ENCODE measurements around the gene ODF2.
A peak's percentile ranks its signal among the peaks of the same experiment; 100 is the strongest.
"Not testable (repeated sequence)": the region's sequence is repeated elsewhere in the genome, so short reads cannot be mapped to it uniquely, and the experiment has no call there.

The ODF2 gene

DNA sequence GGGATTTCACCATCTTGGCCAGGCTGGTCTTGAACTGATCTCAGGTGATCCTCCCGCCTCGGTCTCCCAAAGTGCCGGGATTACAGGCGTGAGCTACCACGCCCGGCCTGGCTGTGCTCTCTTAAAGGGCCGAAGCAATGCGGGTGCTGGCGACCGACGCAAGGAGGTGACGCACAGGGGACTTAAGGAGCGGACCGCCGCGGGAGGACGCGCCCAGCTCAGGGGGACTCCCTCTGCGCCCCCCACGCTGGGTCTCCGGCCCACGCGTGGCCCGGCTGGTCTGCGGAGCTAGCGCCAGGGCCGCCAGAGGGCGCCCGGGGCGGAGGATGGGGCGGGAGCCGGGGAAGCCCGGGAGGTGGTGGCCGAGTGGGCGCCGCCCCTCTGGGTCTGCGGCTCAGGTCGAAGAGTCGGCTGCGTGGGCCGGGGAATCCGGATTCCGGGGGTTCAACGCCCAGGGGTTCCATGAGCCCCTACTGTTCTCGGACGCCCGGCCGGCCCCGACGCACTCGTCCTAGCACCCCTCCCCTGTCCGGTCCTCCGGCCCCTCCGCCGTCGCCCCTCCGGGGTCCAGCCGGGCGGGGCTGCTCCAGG lies 35.7 kb upstream of the ODF2 start:
- H3K27me3 Mint-ChIP-seq (ENCODE audit: low read depth): peaks cover 46% of the 10 kb centered on the region
- no peak overlapping the region for H3K27ac Mint-ChIP-seq
- no peaks in the 10 kb centered on the region for H3K9me3 Mint-ChIP-seq
- H3K36me3 Mint-ChIP-seq (ENCODE audit: low read depth): no peaks in the 10 kb centered on the region
- peak overlapping the region; percentile 72 for H3K4me3 Mint-ChIP-seq
- H3K4me1 Mint-ChIP-seq (ENCODE audit: low read depth): peaks cover 10% of the 10 kb centered on the region

DNA sequence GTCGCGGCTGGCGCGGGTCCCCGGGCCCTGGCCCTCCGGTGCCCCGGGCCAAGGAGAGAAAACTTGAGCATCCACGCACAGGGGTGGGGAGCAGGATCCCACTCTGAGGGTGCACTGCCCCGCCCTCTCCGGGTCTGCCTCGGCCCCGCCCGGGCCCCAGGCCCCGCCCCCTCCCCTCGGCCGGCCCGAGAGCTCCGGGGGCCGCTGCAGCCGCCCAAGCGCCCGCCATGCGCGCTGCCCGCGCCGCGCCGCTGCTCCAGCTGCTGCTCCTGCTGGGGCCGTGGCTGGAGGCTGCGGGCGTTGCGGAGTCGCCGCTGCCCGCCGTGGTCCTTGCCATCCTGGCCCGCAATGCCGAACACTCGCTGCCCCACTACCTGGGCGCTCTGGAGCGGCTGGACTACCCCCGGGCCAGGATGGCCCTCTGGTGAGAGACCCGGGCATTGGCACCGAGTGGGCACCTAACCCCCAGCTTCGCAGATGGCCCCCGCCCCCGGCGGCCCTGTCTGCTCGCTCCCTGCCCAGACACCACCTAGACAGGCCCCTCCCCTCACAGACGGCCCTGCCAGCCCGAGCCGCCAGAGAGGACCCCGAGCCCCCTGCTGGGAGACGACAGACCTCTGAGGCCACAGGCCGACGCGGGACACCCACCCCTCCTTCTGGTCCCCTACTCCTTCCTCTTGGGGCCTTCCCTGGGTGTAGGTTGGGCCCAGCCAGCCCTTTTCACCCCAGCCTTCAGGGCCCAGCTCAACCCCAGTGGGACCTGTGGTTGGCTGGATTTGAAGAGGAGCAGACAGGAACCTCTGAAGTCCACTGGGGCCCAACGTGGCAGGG lies 34.9 kb upstream of the ODF2 start, which contains the start of gene CERCAM:
TSS of gene CERCAM (plus strand) at position 207 of the 831 bp plus-strand sequence. CDS start at position 228, 21 bp downstream.
- H3K4me3 Mint-ChIP-seq: peak within 1 kb of the TSS; percentile 72
- no peak within 1 kb of the TSS for H3K27ac Mint-ChIP-seq
- H3K27me3 Mint-ChIP-seq (ENCODE audit: low read depth): peaks cover 40% of the 10 kb centered on the region
- H3K9me3 Mint-ChIP-seq: no peaks in the 10 kb centered on the region
- no peaks in the 10 kb centered on the region for H3K36me3 Mint-ChIP-seq (ENCODE audit: low read depth)
- H3K4me1 Mint-ChIP-seq (ENCODE audit: low read depth): peaks cover 10% of the 10 kb centered on the region

- Mint-ChIP-seq H3K4me3 (peak overlapping the region; percentile 57), H3K9me3 (no peaks in the 10 kb centered on the region), H3K36me3 (ENCODE audit: low read depth) (no peaks in the 10 kb centered on the region), H3K4me1 (ENCODE audit: low read depth) (peaks cover 8% of the 10 kb centered on the region), H3K27me3 (ENCODE audit: low read depth) (peaks cover 34% of the 10 kb centered on the region), H3K27ac (no peak overlapping the region)
Measured at GRCh38 chr9:128421482-128421996, 34.3 kb upstream of the ODF2 start.

- H3K36me3 Mint-ChIP-seq (ENCODE audit: low read depth); H3K4me1 Mint-ChIP-seq (ENCODE audit: low read depth); H3K9me3 Mint-ChIP-seq; H3K27ac Mint-ChIP-seq: not testable (repeated sequence)
- H3K4me3 Mint-ChIP-seq: peak overlapping the region; percentile 60
- peaks cover 29% of the 10 kb centered on the region for H3K27me3 Mint-ChIP-seq (ENCODE audit: low read depth)
Measured at GRCh38 chr9:128422022-128422782, 33.6 kb upstream of the ODF2 start.

DNA sequence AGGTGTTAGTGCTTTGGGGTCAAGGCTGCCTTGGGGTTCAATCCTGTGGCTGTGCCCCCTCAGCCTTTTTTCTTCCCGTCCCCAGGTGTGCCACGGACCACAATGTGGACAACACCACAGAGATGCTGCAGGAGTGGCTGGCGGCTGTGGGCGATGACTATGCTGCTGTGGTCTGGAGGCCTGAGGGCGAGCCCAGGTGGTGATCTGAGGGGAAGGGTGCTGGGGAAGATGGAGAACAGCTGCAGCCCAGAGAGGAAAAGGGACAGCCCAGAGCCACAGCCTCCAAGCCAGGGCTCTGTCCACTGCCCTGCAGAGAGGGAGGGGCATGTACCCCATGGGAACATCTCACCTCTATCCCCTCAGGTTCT lies 33.0 kb upstream of the ODF2 start:
- peak overlapping the region; percentile 31 for H3K27ac Mint-ChIP-seq
- peaks cover 25% of the 10 kb centered on the region for H3K27me3 Mint-ChIP-seq (ENCODE audit: low read depth)
- peaks cover 7% of the 10 kb centered on the region for H3K4me1 Mint-ChIP-seq (ENCODE audit: low read depth)
- no peaks in the 10 kb centered on the region for H3K9me3 Mint-ChIP-seq
- no peaks in the 10 kb centered on the region for H3K36me3 Mint-ChIP-seq (ENCODE audit: low read depth)
- peak overlapping the region; percentile 10 for H3K4me3 Mint-ChIP-seq

- H3K36me3 Mint-ChIP-seq (ENCODE audit: low read depth); H3K9me3 Mint-ChIP-seq; H3K4me1 Mint-ChIP-seq (ENCODE audit: low read depth); H3K4me3 Mint-ChIP-seq; H3K27ac Mint-ChIP-seq: not testable (repeated sequence)
- H3K27me3 Mint-ChIP-seq (ENCODE audit: low read depth): peaks cover 25% of the 10 kb centered on the region
Measured at GRCh38 chr9:128423356-128423755, 32.5 kb upstream of the ODF2 start.

GRCh38 chr9:128424268-128424780 lies 31.5 kb upstream of the ODF2 start:
- Mint-ChIP-seq H3K27ac (no peak overlapping the region), H3K27me3 (ENCODE audit: low read depth) (peaks cover 18% of the 10 kb centered on the region), H3K4me1 (ENCODE audit: low read depth) (peaks cover 7% of the 10 kb centered on the region), H3K36me3 (ENCODE audit: low read depth) (no peaks in the 10 kb centered on the region), H3K9me3 (no peaks in the 10 kb centered on the region), H3K4me3 (no peak overlapping the region)

DNA sequence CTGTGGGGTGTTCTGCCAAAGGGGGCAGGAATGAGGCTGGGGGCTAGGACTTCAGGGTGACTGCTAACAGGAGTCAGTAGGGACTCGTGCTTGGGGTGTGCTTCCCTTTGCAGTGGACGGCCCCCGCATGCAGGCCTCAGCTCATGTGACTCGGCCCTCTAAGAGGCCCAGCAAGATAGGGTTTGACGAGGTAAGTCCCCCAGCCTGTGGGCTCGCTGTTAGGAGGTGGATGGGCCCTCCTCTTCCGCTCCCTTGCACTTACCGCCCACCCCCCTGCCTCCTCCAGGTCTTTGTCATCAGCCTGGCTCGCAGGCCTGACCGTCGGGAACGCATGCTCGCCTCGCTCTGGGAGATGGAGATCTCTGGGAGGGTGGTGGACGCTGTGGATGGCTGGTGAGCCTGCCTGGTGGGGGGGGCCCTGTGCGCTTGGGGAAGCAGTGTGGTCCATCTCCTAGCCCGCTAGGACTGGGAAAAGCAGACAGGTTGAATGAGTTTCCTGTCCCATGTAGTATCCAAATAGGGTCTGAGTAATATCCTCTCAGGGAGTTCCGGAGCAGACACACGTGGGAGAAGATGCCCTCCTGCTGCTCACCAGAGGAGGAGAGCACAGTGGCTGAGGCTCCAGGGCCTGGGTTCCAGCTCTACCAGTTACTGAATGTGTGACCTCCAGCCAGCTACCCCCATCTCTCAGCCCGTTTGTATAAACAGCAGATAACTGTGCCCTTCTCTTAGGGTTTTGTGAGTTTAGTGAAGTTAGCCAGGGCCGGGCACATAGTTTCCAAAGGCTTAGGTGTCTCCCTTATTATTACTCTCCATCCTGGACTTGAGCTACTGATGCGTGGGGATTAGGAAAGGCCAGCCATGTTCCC lies 26.9 kb upstream of the ODF2 start:
- no peaks in the 10 kb centered on the region for H3K4me1 Mint-ChIP-seq (ENCODE audit: low read depth)
- no peaks in the 10 kb centered on the region for H3K36me3 Mint-ChIP-seq (ENCODE audit: low read depth)
- no peaks in the 10 kb centered on the region for H3K27me3 Mint-ChIP-seq (ENCODE audit: low read depth)
- no peak overlapping the region for H3K27ac Mint-ChIP-seq
- no peak overlapping the region for H3K4me3 Mint-ChIP-seq
- H3K9me3 Mint-ChIP-seq: no peaks in the 10 kb centered on the region

- H3K36me3 Mint-ChIP-seq (ENCODE audit: low read depth): no peaks in the 10 kb centered on the region
- H3K27ac Mint-ChIP-seq: no peak overlapping the region
- H3K9me3 Mint-ChIP-seq: no peaks in the 10 kb centered on the region
- no peaks in the 10 kb centered on the region for H3K4me1 Mint-ChIP-seq (ENCODE audit: low read depth)
- no peak overlapping the region for H3K4me3 Mint-ChIP-seq
- H3K27me3 Mint-ChIP-seq (ENCODE audit: low read depth): no peaks in the 10 kb centered on the region
Measured at GRCh38 chr9:128429513-128430086, 26.2 kb upstream of the ODF2 start.

- H3K36me3 Mint-ChIP-seq (ENCODE audit: low read depth): no peaks in the 10 kb centered on the region
- H3K27me3 Mint-ChIP-seq (ENCODE audit: low read depth): no peaks in the 10 kb centered on the region
- H3K4me1 Mint-ChIP-seq (ENCODE audit: low read depth): no peaks in the 10 kb centered on the region
- no peak overlapping the region for H3K27ac Mint-ChIP-seq
- no peaks in the 10 kb centered on the region for H3K9me3 Mint-ChIP-seq
- H3K4me3 Mint-ChIP-seq: no peak overlapping the region
Measured at GRCh38 chr9:128431207-128431606, 24.6 kb upstream of the ODF2 start.

GRCh38 chr9:128434340-128434739 lies 21.5 kb upstream of the ODF2 start:
- no peaks in the 10 kb centered on the region for H3K9me3 Mint-ChIP-seq
- no peak overlapping the region for H3K27ac Mint-ChIP-seq
- no peak overlapping the region for H3K4me3 Mint-ChIP-seq

GRCh38 chr9:128435611-128436010 lies 20.2 kb upstream of the ODF2 start:
- H3K27ac Mint-ChIP-seq: no peak overlapping the region

More at GRCh38 chr9:128434340-128434739, 21.5 kb upstream of the ODF2 start:
- Mint-ChIP-seq H3K4me1 (ENCODE audit: low read depth) (peaks cover 7% of the 10 kb centered on the region), H3K36me3 (ENCODE audit: low read depth) (no peaks in the 10 kb centered on the region), H3K27me3 (ENCODE audit: low read depth) (no peaks in the 10 kb centered on the region)

GRCh38 chr9:128438343-128439109 lies 17.3 kb upstream of the ODF2 start:
- Mint-ChIP-seq H3K4me1 (ENCODE audit: low read depth) (peaks cover 8% of the 10 kb centered on the region), H3K27me3 (ENCODE audit: low read depth) (no peaks in the 10 kb centered on the region), H3K36me3 (ENCODE audit: low read depth) (no peaks in the 10 kb centered on the region), H3K27ac (no peak overlapping the region), H3K9me3 (no peaks in the 10 kb centered on the region), H3K4me3 (no peak overlapping the region)

More at GRCh38 chr9:128435611-128436010, 20.2 kb upstream of the ODF2 start:
- Mint-ChIP-seq H3K36me3 (ENCODE audit: low read depth) (no peaks in the 10 kb centered on the region), H3K9me3 (no peaks in the 10 kb centered on the region), H3K4me3 (no peak overlapping the region), H3K27me3 (ENCODE audit: low read depth) (no peaks in the 10 kb centered on the region), H3K4me1 (ENCODE audit: low read depth) (peaks cover 8% of the 10 kb centered on the region)
